ENCODE results near the gene RBSN.
A peak's percentile ranks its signal among the peaks of the same experiment; 100 is the strongest.

Gene RBSN

GRCh38 chr3:15056676-15057404 is 42.1 kb downstream of the RBSN start:
- no peak for DNase-seq

- DNase-seq: peak in 3 of 5 experiments; percentile 42 to 92 (median 57)
Observed at GRCh38 chr3:15055019-15055557, 43.9 kb downstream of the RBSN start.

- DNase-seq: no peak
Observed at GRCh38 chr3:15053541-15053940, 45.4 kb downstream of the RBSN start.

- no peak for DNase-seq
Observed at GRCh38 chr3:15052335-15053242, 46.4 kb downstream of the RBSN start.

GRCh38 chr3:15051531-15051930 is 47.4 kb downstream of the RBSN start:
- peak in 2 of 5 experiments; percentile 33 to 62 for DNase-seq

GRCh38 chr3:15050405-15051092 is 48.4 kb downstream of the RBSN start:
- no peak for DNase-seq

GRCh38 chr3:15049584-15049983 is 49.4 kb downstream of the RBSN start:
- DNase-seq: no peak

GRCh38 chr3:15045667-15046066 is 53.3 kb downstream of the RBSN start:
- no peak for DNase-seq

- DNase-seq: no peak
Observed at GRCh38 chr3:15044326-15044725, 54.6 kb downstream of the RBSN start.

GRCh38 chr3:15043408-15044171 is 55.4 kb downstream of the RBSN start:
- no peak for DNase-seq

GRCh38 chr3:15042936-15043335 is 56.0 kb downstream of the RBSN start:
- DNase-seq: no peak

- DNase-seq: no peak
Observed at GRCh38 chr3:15041950-15042349, 57.0 kb downstream of the RBSN start.

GRCh38 chr3:15040844-15041243 is 58.1 kb downstream of the RBSN start:
- no peak for DNase-seq

GRCh38 chr3:15038306-15038705 is 60.6 kb downstream of the RBSN start:
- no peak for DNase-seq

GRCh38 chr3:15033103-15033502 is 65.8 kb downstream of the RBSN start:
- no peak for DNase-seq

GRCh38 chr3:15032650-15033049 is 66.3 kb downstream of the RBSN start:
- no peak for DNase-seq

- DNase-seq: no peak
Observed at GRCh38 chr3:15029625-15030024, 69.3 kb downstream of the RBSN start.

- DNase-seq: no peak
Observed at GRCh38 chr3:15023719-15024118, 75.2 kb downstream of the RBSN start.

GRCh38 chr3:15023249-15023648 is 75.7 kb downstream of the RBSN start:
- no peak for DNase-seq
